ENCODE measurements around the gene ZDHHC1.

The ZDHHC1 gene, protein sequence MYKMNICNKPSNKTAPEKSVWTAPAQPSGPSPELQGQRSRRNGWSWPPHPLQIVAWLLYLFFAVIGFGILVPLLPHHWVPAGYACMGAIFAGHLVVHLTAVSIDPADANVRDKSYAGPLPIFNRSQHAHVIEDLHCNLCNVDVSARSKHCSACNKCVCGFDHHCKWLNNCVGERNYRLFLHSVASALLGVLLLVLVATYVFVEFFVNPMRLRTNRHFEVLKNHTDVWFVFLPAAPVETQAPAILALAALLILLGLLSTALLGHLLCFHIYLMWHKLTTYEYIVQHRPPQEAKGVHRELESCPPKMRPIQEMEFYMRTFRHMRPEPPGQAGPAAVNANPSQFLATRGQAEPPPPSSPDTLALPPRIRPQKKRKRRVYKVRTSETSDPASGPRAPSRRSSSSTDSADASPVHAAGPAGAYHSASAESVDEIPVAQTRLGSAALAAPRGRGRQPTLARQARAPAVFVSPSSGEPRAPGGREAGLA

DNA sequence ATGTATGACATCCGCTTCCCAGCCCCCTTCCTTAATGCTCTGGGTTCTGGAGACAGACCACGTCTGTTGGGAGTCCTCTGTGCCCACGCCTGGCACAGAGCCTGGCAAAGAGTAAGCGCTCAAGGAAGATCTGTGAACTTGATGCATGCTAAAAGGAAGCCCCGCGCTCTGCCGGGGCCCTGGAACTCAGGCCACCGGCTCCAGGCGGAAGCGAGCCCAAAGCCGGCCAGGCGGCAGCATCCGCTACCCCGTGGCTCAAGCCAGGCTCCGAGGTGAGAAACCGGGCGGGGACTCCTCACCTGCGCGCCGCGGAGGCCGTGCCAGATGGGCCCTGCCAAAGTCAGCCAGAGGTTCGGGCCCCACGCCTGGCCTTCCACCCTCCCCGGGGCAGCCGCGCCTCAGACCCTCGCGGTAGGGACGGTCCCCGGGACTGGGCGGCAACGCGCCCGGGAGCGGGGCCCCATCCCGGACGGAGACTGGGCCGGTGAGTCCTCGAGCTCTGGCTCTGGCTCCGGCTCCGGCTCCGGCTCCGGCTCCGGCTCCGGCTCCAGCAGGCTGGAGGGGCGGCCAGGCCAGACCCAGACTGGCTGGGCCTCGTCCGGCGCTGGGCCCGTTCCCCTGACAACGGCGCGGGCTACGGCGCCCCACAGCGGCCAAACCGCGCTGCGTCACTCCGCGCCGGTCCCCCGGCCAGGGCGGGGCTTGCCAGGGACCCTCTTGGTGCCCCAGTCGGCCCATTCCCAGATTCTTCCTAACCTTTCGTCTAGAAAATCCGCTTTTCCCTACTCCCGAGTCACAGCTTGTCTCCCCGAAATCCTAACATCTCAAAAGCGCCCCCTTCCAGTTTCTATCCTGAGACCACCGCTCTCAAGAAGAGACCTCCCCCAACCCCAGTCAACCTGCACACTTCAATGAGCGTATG is at the start of gene ZDHHC1:
TSS of gene ZDHHC1 (minus strand) at position 606 of the 922 bp plus-strand sequence. CDS start 8,702 bp downstream, outside the sequence.
- peak; percentile 44 for DNase-seq (ENCODE audit: low spot score)

DNA sequence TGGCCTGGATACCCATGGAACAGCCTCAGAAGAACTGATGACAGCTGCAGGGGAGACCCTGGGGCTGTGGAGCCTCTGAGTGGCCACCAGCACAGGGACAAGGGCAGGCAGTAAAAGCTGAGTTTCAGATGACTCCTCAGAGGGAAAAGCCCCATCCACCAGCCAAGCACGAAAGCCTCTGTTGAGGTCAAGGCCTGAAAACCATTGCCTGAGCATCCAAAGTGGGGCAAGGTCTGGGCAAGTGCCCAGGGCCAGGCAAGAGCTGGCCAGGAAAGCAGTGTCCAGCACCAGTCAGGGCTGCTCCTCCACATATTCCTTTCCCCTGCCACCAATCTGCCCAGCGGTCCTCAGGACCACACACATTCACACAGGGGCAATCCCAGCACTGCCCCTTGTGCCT is 48.3 kb upstream of the ZDHHC1 start:
- DNase-seq (ENCODE audit: low spot score), result no peak

DNA sequence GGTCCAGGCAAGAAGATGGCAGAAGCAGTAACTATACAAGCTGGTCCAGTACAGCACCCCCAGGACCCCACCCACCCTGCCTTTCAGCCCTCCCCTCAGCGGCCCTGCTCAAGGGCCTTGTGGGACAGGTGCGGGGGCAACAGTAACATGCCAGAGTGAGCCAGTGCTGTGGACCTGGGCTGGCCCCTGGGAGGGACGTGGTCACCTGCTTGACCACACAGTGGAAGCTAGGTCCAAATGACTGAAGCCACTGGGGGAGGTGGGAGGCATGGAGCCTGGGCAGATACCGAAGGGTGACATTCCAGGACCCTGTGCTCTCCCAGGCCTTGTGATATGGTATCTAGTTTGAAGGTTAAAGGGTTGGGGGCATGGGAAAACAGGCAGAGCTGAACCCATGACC is 47.4 kb upstream of the ZDHHC1 start:
- no peak for DNase-seq (ENCODE audit: low spot score)

DNA sequence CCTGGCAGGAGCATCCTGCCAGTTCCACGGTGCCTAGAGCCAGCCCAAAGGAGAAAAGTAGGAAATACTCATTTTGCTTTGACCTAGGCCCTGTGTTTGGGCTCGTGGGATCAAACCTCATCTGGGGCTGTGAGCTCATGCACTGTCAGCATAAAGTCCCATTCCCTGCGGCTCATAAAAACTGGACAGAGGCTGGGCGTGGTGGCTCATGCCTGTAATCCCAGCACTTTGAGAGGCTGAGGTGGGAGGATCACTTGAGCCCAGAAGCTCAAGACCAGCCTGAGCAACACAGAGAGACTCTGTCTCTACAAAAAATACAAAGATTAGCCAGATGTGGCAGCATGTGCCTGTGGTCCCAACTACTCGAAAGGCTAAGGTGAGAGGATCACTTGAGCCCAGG is 46.8 kb upstream of the ZDHHC1 start:
- no peak for DNase-seq (ENCODE audit: low spot score)

DNA sequence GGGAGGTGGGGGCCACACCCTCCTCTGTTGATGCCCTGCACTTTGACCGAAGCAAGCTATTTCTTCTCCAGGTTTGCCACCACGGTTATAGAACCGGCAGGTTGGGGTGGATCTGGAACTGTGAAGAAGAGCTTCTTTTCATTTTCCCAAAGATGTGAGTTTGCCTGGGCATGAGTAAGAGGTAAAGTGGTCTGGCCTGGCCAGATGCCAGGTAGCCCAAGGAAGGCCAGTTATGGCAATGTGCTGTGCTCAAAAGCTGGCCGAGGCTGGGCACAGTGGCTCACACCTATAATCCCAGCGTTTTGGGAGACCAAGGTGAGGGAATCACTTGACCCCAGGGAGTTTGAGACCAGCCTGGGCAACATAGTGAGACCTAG is 46.0 kb upstream of the ZDHHC1 start:
- no peak for DNase-seq (ENCODE audit: low spot score)

DNA sequence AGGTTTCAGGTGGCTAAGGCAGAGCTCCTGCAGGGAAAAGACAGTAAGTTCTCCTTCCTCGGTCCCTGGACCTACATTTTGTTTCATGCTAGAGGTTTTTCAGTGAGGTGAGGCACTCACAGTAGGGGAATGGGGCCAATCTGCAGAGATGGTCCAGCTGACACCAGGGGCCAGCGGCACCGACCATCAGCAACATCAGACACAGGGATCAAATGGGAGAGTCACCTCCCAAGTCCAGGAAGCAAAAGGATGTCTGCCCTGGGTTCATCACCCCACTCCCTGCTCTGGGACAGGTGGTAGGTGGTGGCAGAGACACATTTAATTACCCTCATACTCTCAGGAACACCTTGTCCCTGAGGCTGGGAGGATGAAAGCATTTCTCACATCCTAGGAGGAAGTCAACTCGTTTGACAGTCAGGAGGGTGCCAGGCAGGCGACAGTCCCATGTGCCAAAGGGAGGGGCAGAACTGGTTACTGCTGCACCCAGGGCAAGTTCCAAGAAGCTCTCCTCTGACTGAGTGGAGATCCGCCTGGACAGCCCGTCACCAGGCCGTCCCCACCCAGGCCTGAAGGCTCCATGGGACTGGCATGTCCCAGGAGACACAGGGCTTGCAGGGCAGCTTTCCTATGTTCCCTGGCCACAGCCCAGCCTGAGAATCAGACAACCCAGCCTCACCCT is 45.5 kb upstream of the ZDHHC1 start:
- no peak for DNase-seq (ENCODE audit: low spot score)

DNA sequence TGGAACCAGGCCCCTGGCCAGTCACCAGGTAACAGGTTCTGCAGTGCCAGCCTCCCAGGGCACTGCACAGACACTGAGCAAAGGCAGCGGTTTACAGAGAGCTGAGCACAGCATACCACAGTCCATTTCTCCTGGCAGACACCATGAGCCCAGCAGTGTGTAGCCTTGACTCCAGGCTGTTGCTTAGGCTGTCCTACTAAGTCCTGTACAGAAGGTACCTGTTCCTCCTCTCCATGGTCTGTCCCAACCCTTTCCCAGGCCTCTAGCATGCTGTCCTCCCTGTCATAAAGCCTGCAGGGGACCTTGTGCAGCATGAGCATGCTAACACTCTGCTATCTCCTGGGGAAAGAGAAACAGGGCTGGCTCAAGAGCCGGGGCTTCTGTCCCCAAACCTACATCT is 44.7 kb upstream of the ZDHHC1 start:
- DNase-seq (ENCODE audit: low spot score), result no peak

DNA sequence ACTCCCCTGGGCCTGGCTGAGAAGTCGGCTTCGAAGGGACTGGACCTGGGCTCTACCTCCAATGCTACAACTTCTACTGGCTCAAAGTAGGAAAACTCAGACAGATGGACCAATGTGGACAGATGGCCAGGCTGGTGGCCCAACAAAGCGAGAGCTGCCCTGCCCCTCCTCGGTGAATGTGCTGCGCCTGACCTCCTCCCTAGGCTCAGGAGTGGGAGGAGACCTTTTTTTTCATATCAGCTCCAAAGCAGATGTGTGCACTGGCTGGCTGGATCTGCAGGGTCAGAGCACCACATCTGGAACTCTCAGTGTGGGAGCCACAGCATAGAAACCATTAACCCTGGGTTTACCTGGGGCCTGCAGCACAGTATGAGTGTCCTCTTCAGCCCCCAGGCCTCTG is 43.9 kb upstream of the ZDHHC1 start:
- no peak for DNase-seq (ENCODE audit: low spot score)

DNA sequence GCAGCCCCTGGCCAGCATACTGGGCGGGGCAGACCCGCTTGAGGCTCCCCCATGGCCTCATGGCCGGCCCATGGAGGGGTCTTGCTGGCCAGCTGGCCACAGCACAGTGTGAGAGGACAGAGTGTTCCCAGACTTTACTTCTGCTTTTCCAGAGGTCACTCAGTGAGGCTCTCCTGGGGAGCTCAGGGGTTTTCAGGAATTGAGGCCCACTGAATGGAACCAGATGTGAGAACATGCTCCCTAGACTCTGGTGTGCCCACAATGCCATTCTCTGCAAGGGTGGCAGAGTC is 43.5 kb upstream of the ZDHHC1 start:
- DNase-seq (ENCODE audit: low spot score), result no peak

DNA sequence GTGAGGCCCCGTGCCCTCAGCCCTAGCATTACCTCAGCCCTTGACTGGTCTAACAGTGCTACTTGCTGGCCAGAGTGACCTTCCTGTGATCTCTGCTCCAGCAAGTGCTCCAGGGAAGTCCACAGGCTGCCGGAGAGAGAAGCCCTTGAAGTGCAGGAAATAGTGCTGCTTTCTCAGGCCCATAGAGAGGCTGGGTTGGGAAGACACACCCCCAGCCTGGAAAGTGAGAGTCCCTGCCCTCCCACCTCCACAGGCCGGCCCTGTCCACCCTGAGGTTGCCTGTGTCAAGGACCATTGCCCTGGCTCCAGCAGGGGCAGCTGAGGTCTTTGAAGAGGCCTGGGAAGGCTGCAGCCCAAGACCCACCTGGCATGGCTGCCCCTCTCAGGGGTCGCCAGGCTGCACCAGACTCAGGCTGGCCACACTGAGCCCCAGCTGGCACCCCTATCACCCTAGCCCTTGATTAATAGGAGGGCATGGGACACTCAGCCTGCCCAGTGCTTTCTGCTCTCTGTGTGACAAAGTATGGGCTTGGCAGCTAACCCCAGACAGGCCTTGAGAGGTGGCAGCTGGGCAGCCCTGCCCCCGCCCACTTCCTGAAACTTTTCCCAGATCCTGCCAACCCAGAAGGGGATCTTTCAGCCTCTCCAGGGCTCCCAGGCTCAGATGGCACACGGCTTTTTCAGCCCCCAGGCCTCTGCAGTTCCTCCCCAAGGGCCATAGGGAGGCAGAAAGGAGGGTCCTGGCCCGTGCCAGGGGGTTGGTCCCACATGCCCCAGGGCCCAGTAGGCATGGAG is 43.0 kb upstream of the ZDHHC1 start:
- DNase-seq (ENCODE audit: low spot score), result no peak

DNA sequence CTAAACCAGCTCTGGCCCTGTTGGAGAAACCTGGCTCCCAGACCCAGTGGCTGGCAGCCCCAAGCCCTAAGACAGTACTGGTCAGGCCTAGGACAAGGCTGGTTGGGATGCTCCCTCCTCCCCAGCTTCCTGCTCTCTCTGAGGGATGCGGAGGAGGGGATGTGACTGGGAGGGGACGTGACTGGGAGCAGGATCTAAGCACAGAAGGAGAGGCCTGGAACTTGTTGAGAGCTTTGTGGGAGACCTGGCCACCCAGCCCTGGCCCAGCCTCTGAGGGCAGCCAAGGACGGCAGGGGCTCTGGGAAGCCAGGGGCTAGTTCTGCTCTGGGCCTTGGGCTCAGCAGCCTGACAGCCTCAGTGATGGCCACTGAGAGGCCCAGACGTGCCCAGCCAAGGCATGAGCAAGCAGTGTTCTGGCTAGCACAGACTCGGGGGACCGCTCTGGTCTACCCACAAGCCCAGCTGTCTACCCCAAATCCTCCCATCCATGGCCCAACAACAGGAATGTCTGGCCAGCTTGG is 41.9 kb upstream of the ZDHHC1 start:
- DNase-seq (ENCODE audit: low spot score), result no peak

DNA sequence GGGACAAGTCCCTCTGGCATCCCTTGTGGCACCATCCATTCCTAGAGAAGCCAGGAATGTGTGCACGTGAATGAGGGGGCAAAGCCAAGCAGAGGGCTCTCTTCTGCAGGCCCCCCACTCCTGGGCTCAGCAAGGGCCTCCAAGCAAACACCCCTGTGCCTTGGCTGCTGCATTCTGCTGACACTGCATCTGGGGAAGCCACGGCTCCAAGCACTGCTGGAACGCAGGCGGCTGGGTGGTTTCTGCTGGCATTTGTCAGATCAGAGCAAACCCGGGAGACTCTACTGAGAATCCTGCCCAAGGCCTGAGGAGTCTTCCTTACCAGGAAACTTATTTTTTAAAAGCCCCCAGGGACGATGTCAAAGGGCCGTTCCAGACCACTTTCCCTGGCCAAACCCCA is 41.3 kb upstream of the ZDHHC1 start:
- no peak for DNase-seq (ENCODE audit: low spot score)

DNA sequence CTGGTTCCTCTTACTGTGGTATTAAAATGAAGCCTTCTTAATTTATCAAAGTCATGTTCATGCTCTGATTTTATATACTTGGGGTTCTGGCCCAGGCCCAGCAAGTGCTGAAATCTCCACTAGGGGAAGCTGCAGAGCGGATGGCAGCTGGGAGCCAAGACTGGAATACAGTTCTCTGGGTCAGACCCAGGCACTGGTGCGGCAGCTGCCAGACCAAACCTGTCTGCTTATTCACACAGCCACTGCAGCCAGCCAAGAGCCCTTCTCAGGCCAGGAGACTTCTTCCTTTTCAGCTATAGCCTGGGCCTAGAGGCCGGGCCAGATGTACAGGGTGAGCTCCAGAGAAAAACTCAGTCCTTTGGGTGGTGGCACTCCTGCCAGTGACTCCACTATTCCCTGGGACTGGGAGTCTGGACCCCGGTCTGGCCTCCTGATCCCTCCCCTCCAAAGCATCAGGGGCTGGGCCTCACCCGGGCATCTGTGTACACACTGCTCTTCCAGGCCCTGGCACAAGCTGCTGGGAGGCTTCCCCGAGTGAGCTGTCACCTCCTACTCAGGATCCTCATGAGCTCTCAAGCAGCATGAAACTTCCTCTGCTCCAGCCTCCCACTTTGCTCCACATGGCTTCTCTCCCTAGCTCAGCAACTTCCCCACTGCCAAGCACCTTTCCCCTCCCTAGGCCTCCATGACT is 40.3 kb upstream of the ZDHHC1 start:
- no peak for DNase-seq (ENCODE audit: low spot score)

DNA sequence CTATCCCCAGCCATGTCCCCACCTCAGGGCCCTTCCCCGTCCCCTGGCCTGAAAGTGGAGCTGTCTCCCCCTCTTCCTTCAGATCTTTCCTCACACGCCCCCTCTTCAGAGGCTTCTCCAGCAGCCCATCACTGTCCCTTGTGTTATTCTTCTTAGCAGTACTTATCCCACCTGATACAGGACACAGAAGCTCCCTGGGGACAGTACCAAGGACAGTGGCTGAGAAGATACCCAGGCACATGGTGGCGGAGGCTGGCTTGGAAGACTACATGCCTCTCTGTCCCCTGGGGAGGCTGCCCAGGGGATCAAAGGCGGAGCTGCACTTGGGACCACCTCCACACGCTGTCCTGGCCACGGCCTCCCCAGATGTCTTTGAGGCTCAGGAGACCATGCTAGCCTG is 38.6 kb upstream of the ZDHHC1 start:
- DNase-seq (ENCODE audit: low spot score), result no peak

DNA sequence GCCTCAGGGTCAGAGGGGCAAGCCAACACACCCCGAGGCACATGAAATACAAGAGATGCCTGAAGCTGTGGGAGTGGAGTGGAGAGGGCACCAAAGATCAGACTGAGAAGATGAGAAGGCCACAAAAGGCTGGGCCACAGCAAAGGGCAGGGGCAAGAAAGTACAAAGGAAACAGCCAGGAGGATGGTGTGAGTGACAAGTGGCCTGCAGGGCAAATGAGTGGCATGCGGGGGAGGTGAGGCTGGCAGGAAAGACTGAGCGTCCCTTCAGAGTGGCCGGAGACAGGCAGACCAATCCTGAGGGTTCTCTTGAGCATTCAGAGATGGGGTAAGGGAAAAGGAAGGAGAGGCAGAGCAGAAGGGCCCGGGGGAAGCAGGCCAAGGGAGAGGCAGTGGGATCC is 37.8 kb upstream of the ZDHHC1 start:
- DNase-seq (ENCODE audit: low spot score), result no peak

DNA sequence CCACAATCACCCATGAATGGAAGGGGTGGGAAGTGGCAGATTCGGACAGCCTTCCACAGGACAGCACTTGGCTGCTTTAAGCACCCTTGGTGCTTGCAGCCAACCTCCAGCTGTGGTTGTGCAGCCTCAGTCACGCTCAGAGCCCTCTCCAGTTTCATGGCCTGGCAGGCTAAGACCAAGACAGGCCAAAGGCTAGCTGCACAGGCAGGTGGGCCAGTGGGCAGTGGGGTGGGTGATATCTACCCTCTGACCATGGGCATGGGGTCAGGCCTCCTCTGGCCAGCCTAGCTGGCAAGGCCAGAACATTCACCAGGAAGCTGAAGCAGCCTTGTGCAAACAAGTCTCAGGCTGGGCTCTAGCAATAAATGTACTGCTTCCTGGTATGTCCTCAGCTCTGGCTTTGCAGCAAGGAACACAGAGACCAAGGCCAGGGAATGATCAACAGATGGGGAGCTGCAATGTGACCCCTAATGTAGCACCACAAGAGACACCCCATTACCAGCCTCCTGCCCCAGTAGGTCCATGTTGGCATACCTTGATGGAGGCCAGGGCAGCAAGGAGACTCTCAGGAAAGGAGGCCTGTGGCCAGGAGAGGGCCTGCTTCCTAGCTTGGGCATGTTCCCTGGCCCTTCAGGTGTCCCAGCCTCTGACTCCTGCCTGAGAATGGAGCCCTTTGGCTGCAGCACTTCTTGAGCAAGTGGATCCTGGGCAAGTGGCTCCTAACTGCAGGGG is 35.6 kb upstream of the ZDHHC1 start:
- DNase-seq (ENCODE audit: low spot score), result no peak

DNA sequence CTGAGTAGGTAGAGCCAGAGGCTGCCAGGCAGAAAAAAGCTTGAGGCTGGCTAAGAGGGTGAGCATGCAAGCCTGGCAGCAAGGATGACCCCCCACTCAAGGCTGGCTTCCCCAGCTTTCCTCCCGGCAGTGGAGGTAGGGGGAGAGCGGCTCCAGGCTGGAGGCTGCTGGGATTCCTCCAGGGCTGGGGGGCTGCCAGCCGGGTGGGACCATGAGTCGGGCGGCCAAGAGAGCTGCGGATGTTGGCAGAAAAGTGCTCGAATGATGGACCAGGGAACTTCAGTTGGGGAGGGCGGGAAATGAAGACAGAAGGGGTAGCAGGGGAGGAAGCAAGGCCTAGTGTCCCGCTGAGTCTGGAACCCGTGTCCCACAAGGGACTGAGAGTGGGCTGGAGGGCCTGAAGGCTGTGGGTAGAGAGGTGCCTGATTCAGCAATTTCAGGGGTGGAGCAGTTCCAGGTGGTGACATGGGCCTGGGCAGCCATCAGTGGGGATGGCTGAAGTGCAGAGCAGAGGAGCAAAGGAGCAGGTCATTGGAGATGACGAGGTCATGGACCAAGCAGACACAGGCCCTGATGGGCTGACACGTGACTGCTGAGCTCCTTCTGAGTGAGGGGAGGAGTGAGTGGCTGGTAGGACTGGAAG is 34.9 kb upstream of the ZDHHC1 start:
- DNase-seq (ENCODE audit: low spot score), result no peak

DNA sequence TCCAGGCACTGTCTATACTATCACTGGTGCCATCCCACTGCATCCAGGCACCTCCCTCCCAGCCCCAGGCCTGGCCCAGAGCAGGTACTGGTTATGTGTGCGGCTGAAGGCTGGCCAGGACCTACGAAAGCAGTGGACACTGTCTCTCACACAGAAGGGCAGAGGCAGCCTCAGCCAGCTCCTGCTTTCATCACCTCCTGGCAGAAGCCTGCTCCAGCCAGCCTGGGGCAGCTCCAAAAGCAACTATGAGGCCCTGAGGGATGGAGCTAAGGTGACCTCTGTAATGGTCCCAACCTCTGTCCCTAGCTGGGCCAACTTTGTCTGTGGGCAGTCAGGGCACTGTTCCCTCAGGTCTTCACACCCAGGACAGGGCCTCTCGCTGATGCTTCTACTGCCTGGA is 33.5 kb upstream of the ZDHHC1 start:
- DNase-seq (ENCODE audit: low spot score), result no peak

DNA sequence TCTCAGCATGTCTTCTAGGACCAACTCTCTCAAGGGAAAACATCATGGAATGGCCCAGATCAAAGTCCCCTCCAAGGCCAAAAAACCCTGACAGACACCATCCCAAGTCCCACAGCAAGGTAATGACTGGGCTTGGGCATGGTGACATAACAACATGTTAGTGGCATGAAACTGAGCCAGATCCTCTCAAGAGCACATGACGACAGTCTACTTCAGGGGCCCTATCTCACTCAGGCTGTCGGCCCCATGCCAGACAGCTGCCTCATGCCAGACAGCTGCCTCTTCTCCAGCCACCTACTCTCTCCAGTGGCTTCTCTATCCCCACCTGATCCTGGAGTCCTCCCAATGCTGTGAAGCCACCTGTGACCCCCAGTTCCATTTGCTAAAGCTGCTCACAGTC is 33.1 kb upstream of the ZDHHC1 start:
- DNase-seq (ENCODE audit: low spot score), result no peak

DNA sequence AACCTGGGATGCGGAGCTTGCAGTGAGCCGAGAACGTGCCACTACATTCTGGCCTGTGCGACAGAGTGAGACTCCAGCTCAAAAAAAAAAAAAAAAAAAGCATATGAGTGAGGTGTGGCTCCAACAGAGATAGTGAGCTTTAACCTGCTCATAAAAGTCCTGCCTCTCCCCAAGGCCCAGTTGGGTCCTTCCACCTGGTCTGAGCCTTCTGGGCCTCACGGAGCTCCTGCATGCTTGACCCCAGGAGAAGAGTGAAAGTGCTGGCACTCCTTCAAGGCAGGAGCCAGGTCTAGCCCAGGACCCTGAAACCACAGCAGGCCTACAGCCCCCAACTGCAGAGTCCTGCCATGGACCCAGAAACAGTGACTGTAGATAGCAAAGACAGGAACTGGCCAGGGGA is 32.3 kb upstream of the ZDHHC1 start:
- no peak for DNase-seq (ENCODE audit: low spot score)

Measured in activated CD4-positive, alpha-beta T cell treated with anti-CD3 and anti-CD28 coated beads, Interleukin-2, Interleukin-4, amounts not matched to agents 100 ng/mL and 50 ng/mL, durations not matched to agents 16 hours and 8 hours (primary cell).